Pancreas (tissue), 10 donors: Measurements from ENCODE around the gene DNAI1. TPM values are rescaled to one million over a fixed set of nuclear protein-coding genes. Genes with fewer than 3 reads are reported as not detected.

Source experiments
- ATAC-seq, 4 donors: fragments of 200-7000 bp; cut with Tn5 transposase; one replicate each; pipeline versions ENCODE4 v1.8.0 to v1.9.1; 2020; ENCODE audit warnings: mild to moderate bottlenecking in 4 of 4, moderate library complexity in 4 of 4
- DNase-seq, 6 donors: peaks; one replicate each; pipeline ENCODE4 v3.0.0-alpha.2; 2020
- FAIRE-seq: peaks from 2 replicates; lab custom pipeline; 2012; peaks lifted over from hg19 to GRCh38; lab: Jason Lieb, UNC
- H3K27ac ChIP-seq, 4 donors: fragments of 200-600 bp; sonication (generic); 1 replicate in 3 of 4; 2 replicates in 1 of 4; pipeline versions ENCODE4 v1.5.0 to v1.8.0; 2020
- H3K27me3 ChIP-seq, 4 donors: fragments of 200-600 bp; one replicate each; pipeline ENCODE4 v1.8.0; 2021
- H3K36me3 ChIP-seq, 3 donors: fragments of 200-600 bp; sonication (generic) in 1 of 3; one replicate each; pipeline versions ENCODE4 v1.5.0 to v1.8.0; 2020 to 2021
- H3K4me1 ChIP-seq, 3 donors: fragments of 200-600 bp; one replicate each; pipeline ENCODE4 v1.8.0; 2021
- H3K4me3 ChIP-seq, 4 donors: fragments of 200-600 bp; sonication (generic) in 2 of 4; one replicate each; pipeline versions ENCODE4 v1.5.0 to v1.8.0; 2020 to 2021
- H3K9me3 ChIP-seq, 4 donors: fragments of 200-600 bp; one replicate each; pipeline ENCODE4 v1.8.0; 2021
- CTCF ChIP-seq, 4 donors: fragments of 200-600 bp; sonication (generic) in 3 of 4; IDR thresholded peaks; one replicate each; pipeline versions ENCODE4 v1.5.0 to v1.8.0; 2021; ENCODE audit warnings: antibody characterized with exemption in 4 of 4
- WGBS, 2 donors: extraction: QIAGEN DNeasy Blood & Tissue Kit; methylation state at CpG; one replicate each; pipeline ENCODE4 v1.1.7; 2013; 5-methylcytosine and 5-hydroxymethylcytosine counted together
- intact Hi-C, 3 donors: fragments of 100-400 bp; cut with DNase I; formaldehyde crosslinking; loops; one replicate each; pipeline versions ENCODE4 v1.11.1 to v1.14.2; 2022
- polyA plus RNA-seq, 2 donors: library from polyadenylated mRNA; stranded (reverse); fragments of 200-250 nt; gene quantifications; one replicate each; pipeline ENCODE4 v1.2.3, GENCODE V29; 2013
- total RNA-seq, 6 donors: library from RNA; stranded (reverse); fragmentation: NEBNext Ultra II Directional in 4 of 6; extraction: Animal tissue kit (Norgen Biotek cat#: 25700) in 4 of 6; gene quantifications; one replicate each; pipeline versions ENCODE4 v1.2.1 to v1.2.4, GENCODE V29; 2021 to 2023
- donor health status: healthy with polysubstance abuse.
- donor health status: DM: no; HTN: no; CAD: no; lungs with moderate emphysema.
- donor health status: DM: no; HTN: no; CAD: no.
- donor health status: control.
- donor health status: control.
- donor health status: Bipolar disorder and iron deficiency.
- donor health status: DM: yes; HTN: yes; CAD: no.
- donor health status: DM: no; HTN: no; CAD: no.
- donor health status: DM: no; HTN: no; CAD: no.
- donor health status: DM: yes; HTN: yes; CAD: no.

The DNAI1 gene
- total and polyA plus RNA-seq, 8 donors, result 0.16 to 5.0 (median 0.49) TPM

- no peaks in the 10 kb centered on the region for H3K9me3 ChIP-seq
- FAIRE-seq (no peak), DNase-seq (peak in 2 of 6 donors; percentile 33 to 49), ATAC-seq (no peak)
- no peak overlapping the region for H3K4me3 ChIP-seq
- no peaks in the 10 kb centered on the region for H3K27me3 ChIP-seq
- intact Hi-C loops, result loop anchor here in 1 of 3 donors (5.0 kb wide), 1 partner anchor 42 kb away; no protein-coding TSS in a partner anchor
- H3K27ac ChIP-seq, result no peak overlapping the region
- WGBS, 2 donors, result 84 to 91% methylated on average over 12 of the region's 12 CpGs
- no peak for TF ChIP-seq CTCF (IDR thresholded peaks at IDR 0.05)
- H3K36me3 ChIP-seq, result no peaks in the 10 kb centered on the region
- no peaks in the 10 kb centered on the region for H3K4me1 ChIP-seq
Observed at GRCh38 chr9:34550016-34550680, 91.5 kb downstream of the DNAI1 start.

GRCh38 chr9:34550681-34551270 lies 92.2 kb downstream of the DNAI1 start:
- Histone ChIP-seq H3K27ac (no peak overlapping the region), H3K9me3 (no peaks in the 10 kb centered on the region), H3K4me1 (no peaks in the 10 kb centered on the region), H3K27me3 (no peaks in the 10 kb centered on the region), H3K4me3 (no peak overlapping the region), H3K36me3 (no peaks in the 10 kb centered on the region)
- ATAC-seq (no peak), FAIRE-seq (no peak), DNase-seq (peak in 2 of 6 donors; percentile 36 to 43)
- intact Hi-C loops, result loop anchor here in 1 of 3 donors (5.0 kb wide), 1 partner anchor 42 kb away; no protein-coding TSS in a partner anchor
- WGBS, 2 donors, result 77 to 79% methylated on average over 5 of the region's 5 CpGs
- TF ChIP-seq CTCF (IDR thresholded peaks at IDR 0.05), result no peak

GRCh38 chr9:34551751-34552605 lies 93.4 kb downstream of the DNAI1 start:
- Histone ChIP-seq H3K27ac (no peak overlapping the region), H3K36me3 (no peaks in the 10 kb centered on the region), H3K9me3 (no peaks in the 10 kb centered on the region), H3K4me1 (no peaks in the 10 kb centered on the region), H3K4me3 (no peak overlapping the region), H3K27me3 (no peaks in the 10 kb centered on the region)
- DNase-seq (peak in 2 of 6 donors; percentile 38 to 54), FAIRE-seq (no peak), ATAC-seq (no peak)
- 79 to 88% methylated on average over 20 of the region's 20 CpGs for WGBS, 2 donors
- intact Hi-C loops, result loop anchor here in 1 of 3 donors (5.0 kb wide), 1 partner anchor 40 kb away; no protein-coding TSS in a partner anchor
- TF ChIP-seq CTCF (IDR thresholded peaks at IDR 0.05), result no peak

GRCh38 chr9:34552606-34552981 lies 94.0 kb downstream of the DNAI1 start:
- no peak for ATAC-seq
- FAIRE-seq, result no peak
- Histone ChIP-seq H3K36me3 (no peaks in the 10 kb centered on the region), H3K4me3 (no peak overlapping the region), H3K9me3 (no peaks in the 10 kb centered on the region), H3K27me3 (no peaks in the 10 kb centered on the region), H3K4me1 (no peaks in the 10 kb centered on the region), H3K27ac (no peak overlapping the region)
- 81 to 88% methylated on average over 13 of the region's 13 CpGs for WGBS, 2 donors
- TF ChIP-seq CTCF (IDR thresholded peaks at IDR 0.05), result no peak
- intact Hi-C loops, result loop anchor here in 1 of 3 donors (5.0 kb wide), 1 partner anchor 40 kb away; no protein-coding TSS in a partner anchor
- peak in 2 of 6 donors; percentile 38 to 48 for DNase-seq
